Mesothelial cell of epicardium (in vitro differentiated cells): ENCODE measurements around the gene CFAP46. TPM values are rescaled to one million over a fixed set of nuclear protein-coding genes. Genes with fewer than 3 reads are reported as not detected.
"Not testable (repeated sequence)": the region's sequence is repeated elsewhere in the genome, so short reads cannot be mapped to it uniquely, and the experiment has no call there.

Experiments used
- DNase-seq, 2 experiments: peaks; one replicate each; pipeline ENCODE4 v3.0.0; 2021; ENCODE audit warnings: low spot score in 2 of 2; ENCODE audit not compliant: unreplicated experiment in 2 of 2
- H3K27ac Mint-ChIP-seq: 2 replicates; pipeline ENCODE4 v1.8.0; 2021; ENCODE audit warnings: mixed read lengths
- H3K27me3 Mint-ChIP-seq: 2 replicates; pipeline ENCODE4 v1.8.0; 2021; ENCODE audit warnings: low read depth, mixed read lengths
- H3K36me3 Mint-ChIP-seq: 2 replicates; pipeline ENCODE4 v1.8.0; 2021; ENCODE audit warnings: mixed read lengths
- H3K4me1 Mint-ChIP-seq: 2 replicates; pipeline ENCODE4 v1.8.0; 2021; ENCODE audit warnings: mixed read lengths
- H3K4me3 Mint-ChIP-seq: 2 replicates; pipeline ENCODE4 v1.8.0; 2021; ENCODE audit warnings: mild to moderate bottlenecking, moderate library complexity, mixed read lengths
- H3K9me3 Mint-ChIP-seq: 2 replicates; pipeline ENCODE4 v1.8.0; 2021; ENCODE audit warnings: mixed read lengths
- CTCF ChIP-seq: fragments of 200-600 bp; sonication (generic); IDR thresholded peaks from one replicate; pipeline ENCODE4 v1.5.0; 2021; ENCODE audit warnings: antibody characterized with exemption; ENCODE audit not compliant: unreplicated experiment
- total RNA-seq: library from RNA; stranded (reverse); gene quantifications from 3 replicates; pipeline ENCODE4 v1.2.1, GENCODE V29; 2021

CFAP46 gene
- total RNA-seq, 1 donor from 2014 or later: 3.1 TPM

GRCh38 chr10:132926070-132926469 lies 16.3 kb downstream of the CFAP46 start:
- no peak for DNase-seq
- H3K4me3 Mint-ChIP-seq: no peak overlapping the region
- no peaks in the 10 kb centered on the region for H3K36me3 Mint-ChIP-seq

GRCh38 chr10:132925614-132926013 lies 16.8 kb downstream of the CFAP46 start:
- Mint-ChIP-seq H3K9me3 (no peaks in the 10 kb centered on the region), H3K36me3 (no peaks in the 10 kb centered on the region), H3K27ac (no peak overlapping the region), H3K4me3 (no peak overlapping the region), H3K4me1 (no peaks in the 10 kb centered on the region), H3K27me3 (no peaks in the 10 kb centered on the region)
- no peak for DNase-seq
- no peak for TF ChIP-seq CTCF

More at GRCh38 chr10:132926070-132926469, 16.3 kb downstream of the CFAP46 start:
- TF ChIP-seq CTCF: no peak
- H3K4me1 Mint-ChIP-seq: no peaks in the 10 kb centered on the region
- no peak overlapping the region for H3K27ac Mint-ChIP-seq
- no peaks in the 10 kb centered on the region for H3K9me3 Mint-ChIP-seq
- H3K27me3 Mint-ChIP-seq: no peaks in the 10 kb centered on the region

GRCh38 chr10:132925071-132925561 lies 17.3 kb downstream of the CFAP46 start:
- Mint-ChIP-seq H3K27ac (no peak overlapping the region), H3K9me3 (no peaks in the 10 kb centered on the region), H3K36me3 (no peaks in the 10 kb centered on the region), H3K27me3 (no peaks in the 10 kb centered on the region), H3K4me1 (no peaks in the 10 kb centered on the region), H3K4me3 (no peak overlapping the region)
- TF ChIP-seq CTCF: no peak
- DNase-seq: no peak

GRCh38 chr10:132924046-132924952 lies 18.1 kb downstream of the CFAP46 start:
- Mint-ChIP-seq H3K36me3 (no peaks in the 10 kb centered on the region), H3K4me1 (no peaks in the 10 kb centered on the region), H3K27me3 (no peaks in the 10 kb centered on the region), H3K27ac (no peak overlapping the region), H3K4me3 (no peak overlapping the region), H3K9me3 (no peaks in the 10 kb centered on the region)
- no peak for TF ChIP-seq CTCF
- DNase-seq: no peak

GRCh38 chr10:132923384-132923783 lies 19.0 kb downstream of the CFAP46 start:
- DNase-seq, H3K9me3 Mint-ChIP-seq, H3K4me3 Mint-ChIP-seq, H3K4me1 Mint-ChIP-seq, H3K36me3 Mint-ChIP-seq, H3K27ac Mint-ChIP-seq, H3K27me3 Mint-ChIP-seq: not testable (repeated sequence)

GRCh38 chr10:132922872-132923271 lies 19.5 kb downstream of the CFAP46 start:
- H3K9me3 Mint-ChIP-seq: no peaks in the 10 kb centered on the region
- no peak for DNase-seq

More at GRCh38 chr10:132922872-132923271, 19.5 kb downstream of the CFAP46 start:
- no peak for TF ChIP-seq CTCF
- H3K36me3 Mint-ChIP-seq: no peaks in the 10 kb centered on the region
- H3K4me1 Mint-ChIP-seq: peaks cover 3% of the 10 kb centered on the region
- no peaks in the 10 kb centered on the region for H3K27me3 Mint-ChIP-seq
- H3K27ac Mint-ChIP-seq: no peak overlapping the region
- H3K4me3 Mint-ChIP-seq: no peak overlapping the region
